Adrenal gland (tissue), 5 donors: ENCODE measurements around the gene SYNE2.

ENCODE experiments used
- POLR2A ChIP-seq, 2 donors: fragments of 450-650 bp; IDR thresholded peaks; one replicate each; pipeline ENCODE4 v1.6.1; 2017; ENCODE audit warnings: antibody characterized with exemption in 2 of 2, mild to moderate bottlenecking in 2 of 2, moderate library complexity in 1 of 2
- TF ChIP-seq, protein P1 (sequence below), 6 experiments: fragments of 450-650 bp in 4 of 6; fragments of 200-600 bp in 2 of 6; sonication (generic) in 1 of 6; IDR thresholded peaks; 1 replicate in 5 of 6; 2 replicates in 1 of 6; pipeline versions ENCODE4 v1.5.1 to v1.8.0; 2016 to 2021; ENCODE audit warnings: antibody characterized with exemption in 6 of 6, mild to moderate bottlenecking in 2 of 6, moderate library complexity in 1 of 6
- donor health status: DM: no; HTN: no; CAD: no.

- no peak for TF ChIP-seq POLR2A (IDR thresholded peaks at IDR 0.05)
- TF ChIP-seq, protein P1, sequence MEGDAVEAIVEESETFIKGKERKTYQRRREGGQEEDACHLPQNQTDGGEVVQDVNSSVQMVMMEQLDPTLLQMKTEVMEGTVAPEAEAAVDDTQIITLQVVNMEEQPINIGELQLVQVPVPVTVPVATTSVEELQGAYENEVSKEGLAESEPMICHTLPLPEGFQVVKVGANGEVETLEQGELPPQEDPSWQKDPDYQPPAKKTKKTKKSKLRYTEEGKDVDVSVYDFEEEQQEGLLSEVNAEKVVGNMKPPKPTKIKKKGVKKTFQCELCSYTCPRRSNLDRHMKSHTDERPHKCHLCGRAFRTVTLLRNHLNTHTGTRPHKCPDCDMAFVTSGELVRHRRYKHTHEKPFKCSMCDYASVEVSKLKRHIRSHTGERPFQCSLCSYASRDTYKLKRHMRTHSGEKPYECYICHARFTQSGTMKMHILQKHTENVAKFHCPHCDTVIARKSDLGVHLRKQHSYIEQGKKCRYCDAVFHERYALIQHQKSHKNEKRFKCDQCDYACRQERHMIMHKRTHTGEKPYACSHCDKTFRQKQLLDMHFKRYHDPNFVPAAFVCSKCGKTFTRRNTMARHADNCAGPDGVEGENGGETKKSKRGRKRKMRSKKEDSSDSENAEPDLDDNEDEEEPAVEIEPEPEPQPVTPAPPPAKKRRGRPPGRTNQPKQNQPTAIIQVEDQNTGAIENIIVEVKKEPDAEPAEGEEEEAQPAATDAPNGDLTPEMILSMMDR (IDR thresholded peaks at IDR 0.05) = no peak
Measured at GRCh38 chr14:64191756-64192155, 339.0 kb downstream of the SYNE2 start.
